GM23338 (cell line): ENCODE results near the gene NPAS4.
A peak's percentile ranks its signal among the peaks of the same experiment; 100 is the strongest.

Source experiments
- CREB1 ChIP-seq: fragments of 250-450 bp; sonication (Bioruptor Pico); IDR thresholded peaks from 2 replicates; pipeline ENCODE4 v1.5.0; 2020; ENCODE audit warnings: low read depth, mild to moderate bottlenecking, moderate library complexity
- EZH2 ChIP-seq: fragments of 200-600 bp; sonication (generic); IDR thresholded peaks from one replicate; pipeline ENCODE4 v1.8.0; 2017; ENCODE audit warnings: antibody characterized with exemption, mild to moderate bottlenecking, low read depth; ENCODE audit not compliant: unreplicated experiment
- EZH2phosphoT487 ChIP-seq: fragments of 200-600 bp; sonication (generic); IDR thresholded peaks from one replicate; pipeline ENCODE4 v1.8.1; 2018; ENCODE audit warnings: antibody characterized with exemption; ENCODE audit not compliant: unreplicated experiment
- NANOG ChIP-seq: IDR thresholded peaks from 2 replicates; pipeline ENCODE4 v1.6.1; 2016; ENCODE audit warnings: antibody characterized with exemption, borderline replicate concordance
- POLR2AphosphoS5 ChIP-seq: IDR thresholded peaks from 2 replicates; pipeline ENCODE4 v1.6.1; 2016; ENCODE audit warnings: antibody characterized with exemption, low read depth
- ZNF114 ChIP-seq: fragments of 250-450 bp; sonication (Bioruptor Pico); IDR thresholded peaks from 2 replicates; pipeline ENCODE4 v1.5.0; 2020; ENCODE audit warnings: mild to moderate bottlenecking, moderate library complexity
- TF ChIP-seq, protein P1 (sequence below), 2 experiments: fragments of 200-600 bp in 1 of 2; sonication (generic) in 1 of 2; conservative IDR thresholded peaks; 2 replicates each; pipeline versions ENCODE4 v1.5.1 to v1.6.1; 2016 to 2017; ENCODE audit warnings: antibody characterized with exemption in 2 of 2, low read depth in 2 of 2, mild to moderate bottlenecking in 2 of 2, moderate library complexity in 1 of 2
- TF ChIP-seq, protein P2 (sequence below): IDR thresholded peaks from one replicate; pipeline ENCODE4 v1.6.1; 2018; ENCODE audit warnings: antibody characterized with exemption; ENCODE audit not compliant: unreplicated experiment

DNA sequence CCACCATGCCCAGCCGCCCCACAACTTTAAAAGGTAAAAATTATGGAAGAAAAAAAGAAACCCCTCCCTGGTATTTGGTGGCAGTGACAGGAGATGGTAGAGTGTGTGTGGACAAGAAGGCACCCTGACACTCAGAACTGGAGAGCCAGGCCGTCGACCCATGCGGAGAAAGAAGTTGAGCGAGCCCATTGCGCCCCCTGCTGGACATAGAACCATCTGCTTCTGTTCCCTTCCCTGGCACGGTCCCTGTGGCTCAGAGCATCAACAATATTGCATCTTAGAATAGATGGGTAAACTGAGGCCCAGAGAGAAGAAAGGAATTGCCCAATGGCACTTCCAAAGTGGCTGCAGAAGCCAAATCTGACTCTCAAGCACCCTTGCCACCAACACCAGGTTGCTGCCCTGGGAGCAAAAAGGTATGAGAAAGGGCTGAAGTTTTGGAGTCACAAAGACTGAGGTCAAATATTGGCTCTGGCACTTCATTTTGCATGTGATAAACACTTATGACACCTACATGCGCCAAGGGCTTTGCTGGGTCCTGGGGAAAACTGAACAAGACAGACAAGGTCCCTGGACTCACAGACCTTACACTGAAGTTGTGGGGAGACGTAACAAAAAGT is 9.3 kb downstream of the NPAS4 start:
- TF ChIP-seq, protein P1, sequence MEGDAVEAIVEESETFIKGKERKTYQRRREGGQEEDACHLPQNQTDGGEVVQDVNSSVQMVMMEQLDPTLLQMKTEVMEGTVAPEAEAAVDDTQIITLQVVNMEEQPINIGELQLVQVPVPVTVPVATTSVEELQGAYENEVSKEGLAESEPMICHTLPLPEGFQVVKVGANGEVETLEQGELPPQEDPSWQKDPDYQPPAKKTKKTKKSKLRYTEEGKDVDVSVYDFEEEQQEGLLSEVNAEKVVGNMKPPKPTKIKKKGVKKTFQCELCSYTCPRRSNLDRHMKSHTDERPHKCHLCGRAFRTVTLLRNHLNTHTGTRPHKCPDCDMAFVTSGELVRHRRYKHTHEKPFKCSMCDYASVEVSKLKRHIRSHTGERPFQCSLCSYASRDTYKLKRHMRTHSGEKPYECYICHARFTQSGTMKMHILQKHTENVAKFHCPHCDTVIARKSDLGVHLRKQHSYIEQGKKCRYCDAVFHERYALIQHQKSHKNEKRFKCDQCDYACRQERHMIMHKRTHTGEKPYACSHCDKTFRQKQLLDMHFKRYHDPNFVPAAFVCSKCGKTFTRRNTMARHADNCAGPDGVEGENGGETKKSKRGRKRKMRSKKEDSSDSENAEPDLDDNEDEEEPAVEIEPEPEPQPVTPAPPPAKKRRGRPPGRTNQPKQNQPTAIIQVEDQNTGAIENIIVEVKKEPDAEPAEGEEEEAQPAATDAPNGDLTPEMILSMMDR (conservative IDR thresholded peaks at IDR 0.05; ENCODE audit: low read depth in 2 of 2) = peak; percentile 92 to 95
- TF ChIP-seq EZH2 (no peak), NANOG (no peak), POLR2AphosphoS5 (no peak), EZH2phosphoT487 (no peak), ZNF114 (CRISPR knock-in tag) (no peak), CREB1 (CRISPR knock-in tag) (no peak)
- TF ChIP-seq, protein P2, sequence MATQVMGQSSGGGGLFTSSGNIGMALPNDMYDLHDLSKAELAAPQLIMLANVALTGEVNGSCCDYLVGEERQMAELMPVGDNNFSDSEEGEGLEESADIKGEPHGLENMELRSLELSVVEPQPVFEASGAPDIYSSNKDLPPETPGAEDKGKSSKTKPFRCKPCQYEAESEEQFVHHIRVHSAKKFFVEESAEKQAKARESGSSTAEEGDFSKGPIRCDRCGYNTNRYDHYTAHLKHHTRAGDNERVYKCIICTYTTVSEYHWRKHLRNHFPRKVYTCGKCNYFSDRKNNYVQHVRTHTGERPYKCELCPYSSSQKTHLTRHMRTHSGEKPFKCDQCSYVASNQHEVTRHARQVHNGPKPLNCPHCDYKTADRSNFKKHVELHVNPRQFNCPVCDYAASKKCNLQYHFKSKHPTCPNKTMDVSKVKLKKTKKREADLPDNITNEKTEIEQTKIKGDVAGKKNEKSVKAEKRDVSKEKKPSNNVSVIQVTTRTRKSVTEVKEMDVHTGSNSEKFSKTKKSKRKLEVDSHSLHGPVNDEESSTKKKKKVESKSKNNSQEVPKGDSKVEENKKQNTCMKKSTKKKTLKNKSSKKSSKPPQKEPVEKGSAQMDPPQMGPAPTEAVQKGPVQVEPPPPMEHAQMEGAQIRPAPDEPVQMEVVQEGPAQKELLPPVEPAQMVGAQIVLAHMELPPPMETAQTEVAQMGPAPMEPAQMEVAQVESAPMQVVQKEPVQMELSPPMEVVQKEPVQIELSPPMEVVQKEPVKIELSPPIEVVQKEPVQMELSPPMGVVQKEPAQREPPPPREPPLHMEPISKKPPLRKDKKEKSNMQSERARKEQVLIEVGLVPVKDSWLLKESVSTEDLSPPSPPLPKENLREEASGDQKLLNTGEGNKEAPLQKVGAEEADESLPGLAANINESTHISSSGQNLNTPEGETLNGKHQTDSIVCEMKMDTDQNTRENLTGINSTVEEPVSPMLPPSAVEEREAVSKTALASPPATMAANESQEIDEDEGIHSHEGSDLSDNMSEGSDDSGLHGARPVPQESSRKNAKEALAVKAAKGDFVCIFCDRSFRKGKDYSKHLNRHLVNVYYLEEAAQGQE = no peak
